Measurements from ENCODE around the gene EFCAB6.

DNA sequence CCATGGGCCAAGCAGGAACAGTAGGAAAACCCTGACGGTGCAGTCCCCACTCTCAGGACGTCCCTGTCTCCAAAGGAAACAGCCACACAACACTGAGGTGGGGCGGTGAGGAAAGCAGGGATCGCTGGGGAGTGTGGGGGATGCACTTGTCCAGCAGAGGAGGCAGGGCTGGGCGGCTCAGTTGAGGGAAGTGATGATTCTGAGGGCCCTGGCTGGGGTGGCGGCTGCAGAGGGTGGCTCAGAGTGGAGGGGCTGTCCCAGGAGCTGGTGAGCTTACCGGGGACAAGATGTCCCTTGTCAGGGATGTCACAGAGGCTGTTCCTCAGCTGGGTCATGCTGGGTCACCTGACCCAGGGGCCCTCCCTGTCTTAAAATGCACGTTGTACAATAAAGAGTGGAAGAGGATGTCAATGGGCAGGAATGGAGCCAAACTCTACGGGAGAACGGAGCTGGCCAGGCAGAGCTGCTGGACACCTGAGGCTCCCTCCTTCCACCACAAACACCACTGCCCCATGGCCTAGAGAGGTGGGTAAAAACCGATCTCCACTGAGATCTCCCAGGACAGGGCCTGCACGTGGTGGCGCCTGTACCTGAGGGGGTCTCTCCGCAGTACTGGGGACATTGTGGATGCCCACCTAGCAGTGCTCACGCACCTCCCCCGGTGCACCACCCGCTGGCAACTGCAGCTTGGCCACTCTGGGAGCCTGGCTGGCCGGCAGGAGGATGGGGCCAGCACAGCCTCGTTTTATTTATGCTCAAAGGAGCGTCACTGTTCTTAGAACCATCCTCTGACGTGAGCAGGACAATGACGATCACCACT, 9.7 kb upstream of the EFCAB6 start:
- TF ChIP-seq, protein P1, sequence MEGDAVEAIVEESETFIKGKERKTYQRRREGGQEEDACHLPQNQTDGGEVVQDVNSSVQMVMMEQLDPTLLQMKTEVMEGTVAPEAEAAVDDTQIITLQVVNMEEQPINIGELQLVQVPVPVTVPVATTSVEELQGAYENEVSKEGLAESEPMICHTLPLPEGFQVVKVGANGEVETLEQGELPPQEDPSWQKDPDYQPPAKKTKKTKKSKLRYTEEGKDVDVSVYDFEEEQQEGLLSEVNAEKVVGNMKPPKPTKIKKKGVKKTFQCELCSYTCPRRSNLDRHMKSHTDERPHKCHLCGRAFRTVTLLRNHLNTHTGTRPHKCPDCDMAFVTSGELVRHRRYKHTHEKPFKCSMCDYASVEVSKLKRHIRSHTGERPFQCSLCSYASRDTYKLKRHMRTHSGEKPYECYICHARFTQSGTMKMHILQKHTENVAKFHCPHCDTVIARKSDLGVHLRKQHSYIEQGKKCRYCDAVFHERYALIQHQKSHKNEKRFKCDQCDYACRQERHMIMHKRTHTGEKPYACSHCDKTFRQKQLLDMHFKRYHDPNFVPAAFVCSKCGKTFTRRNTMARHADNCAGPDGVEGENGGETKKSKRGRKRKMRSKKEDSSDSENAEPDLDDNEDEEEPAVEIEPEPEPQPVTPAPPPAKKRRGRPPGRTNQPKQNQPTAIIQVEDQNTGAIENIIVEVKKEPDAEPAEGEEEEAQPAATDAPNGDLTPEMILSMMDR (IDR thresholded peaks at IDR 0.05), result no peak
- no peak for TF ChIP-seq POLR2A (IDR thresholded peaks at IDR 0.05)

Measured in Peyer's patch (tissue), 4 donors.